Inferior parietal cortex (tissue), 1 donor: Measurements from ENCODE around the gene GNRH2.
"Not testable (repeated sequence)": the region's sequence is repeated elsewhere in the genome, so short reads cannot be mapped to it uniquely, and the experiment has no call there.

ENCODE experiments used
- DNase-seq: peaks from one replicate; pipeline ENCODE4 v3.0.0-alpha.2; 2016; ENCODE audit errors: extremely low spot score

Gene GNRH2

DNA sequence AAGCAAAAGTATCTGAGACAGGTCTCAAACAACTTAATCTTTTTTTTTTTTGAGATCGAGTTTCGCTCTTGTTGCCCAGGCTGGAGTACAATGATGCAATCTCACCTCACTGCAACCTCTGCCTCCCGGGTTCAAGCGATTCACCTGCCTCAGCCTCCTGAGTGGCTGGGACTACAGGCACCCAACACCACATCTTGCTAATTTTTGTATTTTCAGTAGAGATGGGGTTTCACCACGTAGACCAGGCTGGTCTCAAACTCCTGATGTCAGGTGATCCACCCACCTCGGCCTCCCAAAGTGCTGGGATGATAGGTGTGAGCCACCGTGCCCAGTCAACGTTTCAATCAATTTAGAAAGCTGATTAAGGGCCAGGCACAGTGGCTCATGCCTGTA lies 29.8 kb downstream of the GNRH2 start:
- DNase-seq = not testable (repeated sequence)

DNA sequence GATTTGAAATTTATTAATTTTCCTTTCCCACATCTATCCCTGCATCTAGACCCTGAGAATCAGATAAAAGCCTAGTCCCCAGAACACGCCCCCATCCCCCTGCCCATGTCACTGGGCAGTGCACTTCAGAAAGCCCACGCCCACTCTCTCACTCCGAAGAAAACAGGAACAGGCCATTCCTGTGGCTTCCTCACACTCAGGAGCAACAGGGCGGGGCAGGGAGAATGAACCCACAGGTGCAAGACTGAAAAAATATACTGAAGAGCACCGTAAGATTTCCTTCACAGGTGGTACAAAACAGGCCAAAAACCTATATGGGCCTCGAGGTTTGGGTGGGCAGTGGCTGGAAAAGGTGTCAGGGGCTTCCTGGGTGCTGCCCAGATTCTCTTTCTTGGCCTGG lies 31.4 kb downstream of the GNRH2 start:
- DNase-seq = no peak

DNA sequence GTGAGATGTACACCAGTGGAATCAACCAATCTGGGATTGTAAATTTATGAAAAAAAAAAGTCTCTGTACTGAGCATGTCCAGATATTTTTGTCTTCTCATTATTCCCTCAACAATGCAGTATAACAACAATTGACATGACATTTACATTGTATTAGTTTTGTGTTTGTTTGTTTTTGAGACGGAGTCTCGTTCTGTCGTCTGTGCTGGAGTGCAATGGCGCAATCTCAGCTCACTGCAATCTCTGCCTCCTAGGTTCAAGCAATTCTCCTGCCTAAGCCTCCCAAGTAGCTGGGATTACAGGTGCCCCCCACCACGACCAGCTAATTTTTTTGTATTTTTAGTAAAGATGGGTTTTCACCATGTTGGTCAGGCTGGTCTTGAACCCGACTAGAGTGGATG lies 31.9 kb downstream of the GNRH2 start:
- DNase-seq = not testable (repeated sequence)

DNA sequence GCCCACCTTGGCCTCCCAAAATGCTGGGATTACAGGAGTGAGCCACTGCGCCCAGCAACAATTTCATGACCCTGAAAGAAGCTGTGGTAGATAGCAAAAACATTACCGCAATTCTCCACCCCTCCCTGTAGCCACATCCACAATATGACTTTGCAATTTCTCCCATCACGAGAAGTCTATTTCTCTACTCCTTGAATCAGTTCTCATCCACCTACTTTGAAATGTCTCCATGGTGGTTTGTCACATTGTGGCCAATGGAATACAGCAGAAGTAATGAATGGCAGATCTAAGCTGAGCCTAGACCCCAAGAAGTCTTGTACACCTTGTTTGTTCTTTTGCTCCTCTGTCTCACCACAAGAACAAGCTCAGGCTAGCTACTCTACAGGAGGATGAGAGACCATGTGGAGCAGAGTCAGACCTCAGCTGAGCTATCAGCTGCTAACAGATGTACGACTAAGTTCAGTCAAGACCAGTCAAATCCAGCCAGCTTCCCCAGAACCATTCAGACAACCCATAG lies 34.3 kb downstream of the GNRH2 start:
- no peak for DNase-seq

DNA sequence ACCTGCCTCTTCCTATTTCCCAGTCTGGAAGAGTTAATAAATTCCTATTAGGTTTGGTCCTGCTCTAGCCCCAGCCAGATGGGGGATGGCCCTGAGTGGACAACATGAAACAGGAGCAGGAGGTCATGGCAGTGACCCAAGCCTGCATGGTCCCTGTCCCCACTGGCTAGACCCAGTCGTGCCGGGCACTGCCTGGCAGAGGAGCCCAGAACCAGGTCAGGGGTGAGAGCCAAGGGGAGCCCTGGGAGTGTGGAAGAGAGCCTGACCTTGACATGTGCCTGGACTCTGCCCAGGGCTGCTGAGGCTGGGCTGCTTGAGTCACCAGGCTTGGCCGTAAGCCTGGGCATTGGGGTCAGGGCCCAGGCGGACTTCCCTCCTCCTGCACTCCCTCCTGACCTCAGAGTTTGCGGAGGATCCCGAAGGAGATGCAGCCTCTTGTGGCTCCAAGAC lies 37.5 kb downstream of the GNRH2 start:
- DNase-seq = no peak

DNA sequence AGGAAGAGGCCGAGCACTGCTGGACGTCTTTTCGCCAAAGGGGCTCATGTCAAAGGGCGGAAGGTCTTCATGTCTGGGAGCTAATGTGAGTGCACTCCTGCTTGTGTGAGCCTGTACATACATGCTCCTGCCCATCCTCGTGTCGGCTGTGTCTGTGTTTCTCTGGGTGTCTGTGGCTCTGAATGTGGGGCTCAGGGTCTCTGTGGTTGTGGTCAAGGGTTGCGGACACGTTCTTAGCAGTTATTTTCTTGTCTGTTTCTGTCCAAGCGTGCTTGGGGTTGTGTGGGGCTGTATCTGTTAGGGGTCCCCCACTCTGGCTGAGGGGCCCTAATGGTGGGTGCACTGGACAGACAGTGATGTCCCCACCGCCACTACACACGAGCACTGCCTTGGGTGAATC lies 38.2 kb downstream of the GNRH2 start:
- no peak for DNase-seq

DNA sequence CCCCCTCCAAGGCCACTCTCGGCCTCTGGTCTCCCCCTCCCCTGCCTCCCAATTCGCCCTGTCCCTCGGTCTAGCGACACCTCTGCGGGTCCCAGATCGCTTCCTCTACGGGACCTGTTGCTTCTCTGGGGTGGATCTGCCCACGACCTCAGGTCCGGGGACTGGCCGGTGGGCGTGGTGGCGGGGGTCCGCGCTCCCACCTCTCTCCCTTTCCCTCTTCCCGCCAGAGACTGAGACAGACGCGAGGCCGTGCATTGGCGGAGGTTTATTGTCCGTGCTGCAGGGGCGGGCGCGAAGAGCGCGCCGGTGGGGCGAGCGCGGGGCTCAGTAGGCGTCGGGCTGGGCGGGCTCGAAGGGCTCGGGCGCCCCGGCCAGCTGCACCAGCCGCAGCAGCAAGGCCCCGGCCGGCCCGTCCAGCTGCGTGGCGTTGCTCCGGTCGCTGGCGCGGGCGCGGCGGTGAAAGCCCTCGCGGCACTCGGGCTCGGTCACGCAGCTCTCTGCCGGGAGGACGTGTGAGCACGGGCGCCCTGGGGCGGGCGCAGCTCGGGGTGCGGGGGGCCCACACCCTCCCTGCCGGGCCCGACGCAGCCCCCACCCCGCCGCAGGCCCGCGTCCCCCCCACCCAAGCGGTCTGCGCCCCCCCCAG lies 39.0 kb downstream of the GNRH2 start:
- no peak for DNase-seq

DNA sequence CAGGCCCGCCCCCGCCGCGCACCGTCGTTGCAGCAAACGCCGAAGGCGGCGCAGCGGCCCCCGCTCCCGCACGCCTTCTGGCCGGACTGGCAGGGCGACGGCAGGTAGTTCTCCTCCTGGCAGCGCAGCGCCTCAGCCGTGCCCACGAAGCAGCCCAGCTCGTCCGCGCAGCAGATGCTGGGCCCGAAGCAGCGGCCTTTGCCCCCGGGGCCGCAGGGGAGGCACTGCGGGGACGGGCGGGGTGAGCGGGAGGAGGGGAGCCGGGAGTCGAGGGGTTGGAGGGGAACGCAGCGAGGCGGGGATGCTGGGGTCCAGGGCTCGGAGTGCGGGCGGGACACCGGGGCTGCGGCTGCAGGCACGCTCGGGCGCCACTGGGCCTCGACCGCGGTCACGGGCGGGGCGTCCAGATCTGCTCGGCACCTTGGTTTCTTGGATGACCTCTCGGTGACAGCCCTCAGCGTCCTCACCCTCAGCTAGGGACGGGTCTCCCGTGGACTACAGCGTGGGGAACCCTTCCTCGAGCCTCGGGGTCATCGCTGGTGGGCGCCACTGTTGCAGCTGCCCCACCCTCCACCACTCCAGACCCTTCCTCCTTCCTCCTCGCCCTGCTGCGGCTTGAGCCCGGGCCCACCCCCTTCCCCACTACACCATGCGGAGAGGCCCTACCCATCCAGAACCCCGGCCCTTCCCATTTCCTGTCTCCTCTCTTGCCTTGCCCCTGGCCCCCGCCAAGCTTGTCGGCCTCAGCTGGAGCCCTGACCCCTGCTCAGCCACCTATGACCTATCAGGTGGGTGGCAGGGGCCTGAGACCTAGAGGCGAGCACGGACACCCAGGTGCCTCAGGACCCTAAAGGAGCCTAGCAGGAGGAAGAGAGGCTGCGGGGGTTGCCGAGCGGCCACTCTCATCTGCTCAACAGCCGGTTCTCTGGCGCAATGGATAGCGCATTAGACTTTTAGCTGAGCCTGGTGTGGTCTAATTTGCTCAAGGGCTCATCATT lies 39.8 kb downstream of the GNRH2 start:
- DNase-seq = no peak

DNA sequence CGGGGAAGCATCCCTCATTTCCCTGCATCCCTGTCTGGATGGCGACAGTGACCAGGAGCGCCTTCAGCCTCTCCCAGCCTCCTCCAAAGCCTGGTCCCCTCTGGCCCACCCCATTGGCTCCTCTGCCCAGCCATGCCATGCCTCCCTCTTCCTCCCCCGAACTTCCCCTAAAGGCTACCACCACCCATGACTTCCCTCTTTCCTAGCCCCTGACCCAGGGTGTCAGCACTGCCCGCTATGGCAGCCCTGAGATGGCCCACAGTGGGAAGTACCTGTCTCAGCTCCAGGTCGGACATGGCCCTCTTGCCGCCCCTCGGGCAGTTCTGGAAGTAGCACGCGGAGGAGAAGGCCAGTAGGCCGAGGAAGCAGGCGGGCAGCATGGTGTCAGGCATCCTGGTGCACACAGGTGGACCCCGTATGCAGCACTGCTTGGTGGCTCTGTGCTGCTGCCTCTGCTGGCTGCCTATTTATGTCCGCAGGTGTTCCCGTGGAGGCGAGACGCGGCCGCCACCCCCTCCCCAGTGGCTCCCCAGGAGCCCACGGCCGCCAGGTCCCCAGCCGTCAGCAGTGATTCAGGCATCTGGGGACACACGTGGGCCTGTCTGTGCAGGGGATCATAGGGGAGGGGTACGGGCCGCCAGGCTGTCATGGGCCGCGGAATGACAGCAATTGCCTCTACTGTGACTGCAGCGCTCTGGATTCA lies 41.0 kb downstream of the GNRH2 start, which contains the start of gene AVP:
Gene AVP (minus strand): TSS at position 442 of the 703 bp plus-strand sequence. CDS start 50 bp downstream, at position 392.
- DNase-seq = no peak

DNA sequence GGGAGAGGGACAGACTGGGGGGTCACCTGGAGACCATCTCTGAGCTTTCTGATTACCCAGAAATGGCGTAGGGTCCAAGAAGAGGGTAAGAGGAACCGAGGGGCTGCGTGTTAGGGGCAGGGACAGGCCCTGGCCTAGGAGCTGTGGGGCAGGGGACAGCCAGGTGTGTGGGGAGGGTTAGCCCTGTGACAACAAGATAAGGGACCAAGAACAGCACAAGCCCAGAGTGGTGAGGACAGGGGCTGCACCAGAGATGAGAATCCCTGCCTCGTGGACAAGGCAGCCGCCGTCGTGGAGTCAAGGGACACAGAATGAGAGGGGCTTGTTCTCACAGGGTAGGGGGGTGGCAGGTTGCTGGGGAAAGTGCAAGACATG lies 41.6 kb downstream of the GNRH2 start:
- DNase-seq = no peak

DNA sequence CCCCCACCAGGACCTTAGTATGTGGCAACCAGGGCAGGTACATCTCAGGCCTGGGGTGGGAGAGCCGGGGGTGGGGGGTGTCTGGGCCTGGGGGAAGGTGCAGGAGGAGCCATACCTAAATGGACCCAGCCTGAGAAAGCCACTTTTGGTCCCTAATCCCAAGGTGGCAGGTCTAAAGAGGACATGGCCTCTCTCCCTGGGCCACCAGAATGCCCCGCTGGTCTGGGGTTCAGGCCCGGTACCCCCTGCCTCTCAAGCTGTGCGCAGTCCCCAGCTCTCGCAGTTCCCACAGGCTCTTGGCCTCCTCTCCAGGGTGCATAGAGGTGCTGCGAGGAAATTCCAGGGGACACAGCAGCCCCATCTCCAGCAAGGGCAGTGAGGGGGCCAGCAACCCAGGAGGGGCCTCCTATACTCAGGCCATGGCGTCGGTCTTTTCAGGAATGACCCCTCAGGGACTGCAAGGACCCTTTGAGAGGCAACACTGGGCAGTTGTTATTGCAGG lies 42.2 kb downstream of the GNRH2 start:
- no peak for DNase-seq

DNA sequence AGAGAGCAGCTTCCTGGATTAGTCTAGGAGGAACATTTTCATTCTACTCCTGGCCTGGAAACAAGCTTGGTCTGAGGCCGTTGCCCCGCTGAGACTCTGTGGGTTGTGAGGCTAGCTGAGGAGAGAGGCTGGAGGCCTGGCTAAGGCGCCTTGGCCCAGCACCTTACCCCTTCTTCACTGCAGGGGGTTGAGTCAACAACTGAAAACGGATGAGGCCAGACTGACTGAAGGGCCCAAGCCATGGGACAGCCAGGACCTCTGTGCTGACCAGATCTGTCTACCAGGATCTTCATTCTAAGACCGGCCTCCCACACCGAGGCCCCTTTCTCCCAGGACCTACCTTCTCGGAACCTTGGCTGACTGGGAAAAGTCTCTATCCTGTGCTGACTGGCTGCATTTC lies 44.6 kb downstream of the GNRH2 start:
- no peak for DNase-seq

DNA sequence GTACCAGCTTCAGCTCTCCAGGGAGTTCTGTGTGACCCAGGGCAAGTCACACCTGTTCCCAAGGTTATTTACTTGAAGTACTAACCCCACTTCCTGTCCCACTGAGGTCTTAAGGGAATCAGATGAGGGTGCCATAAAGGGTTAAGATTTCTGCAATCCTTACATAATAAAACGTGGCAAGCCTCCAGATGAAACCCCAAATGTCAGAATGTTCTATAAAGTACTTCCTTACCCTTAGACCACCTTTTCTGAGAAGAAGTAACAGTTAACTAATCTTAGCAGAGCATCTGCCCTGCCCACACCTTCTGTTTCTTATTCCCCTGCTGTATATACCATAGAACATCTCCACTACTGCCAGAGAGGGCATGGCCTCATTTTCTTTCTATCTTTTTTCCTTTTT lies 47.1 kb downstream of the GNRH2 start:
- no peak for DNase-seq

DNA sequence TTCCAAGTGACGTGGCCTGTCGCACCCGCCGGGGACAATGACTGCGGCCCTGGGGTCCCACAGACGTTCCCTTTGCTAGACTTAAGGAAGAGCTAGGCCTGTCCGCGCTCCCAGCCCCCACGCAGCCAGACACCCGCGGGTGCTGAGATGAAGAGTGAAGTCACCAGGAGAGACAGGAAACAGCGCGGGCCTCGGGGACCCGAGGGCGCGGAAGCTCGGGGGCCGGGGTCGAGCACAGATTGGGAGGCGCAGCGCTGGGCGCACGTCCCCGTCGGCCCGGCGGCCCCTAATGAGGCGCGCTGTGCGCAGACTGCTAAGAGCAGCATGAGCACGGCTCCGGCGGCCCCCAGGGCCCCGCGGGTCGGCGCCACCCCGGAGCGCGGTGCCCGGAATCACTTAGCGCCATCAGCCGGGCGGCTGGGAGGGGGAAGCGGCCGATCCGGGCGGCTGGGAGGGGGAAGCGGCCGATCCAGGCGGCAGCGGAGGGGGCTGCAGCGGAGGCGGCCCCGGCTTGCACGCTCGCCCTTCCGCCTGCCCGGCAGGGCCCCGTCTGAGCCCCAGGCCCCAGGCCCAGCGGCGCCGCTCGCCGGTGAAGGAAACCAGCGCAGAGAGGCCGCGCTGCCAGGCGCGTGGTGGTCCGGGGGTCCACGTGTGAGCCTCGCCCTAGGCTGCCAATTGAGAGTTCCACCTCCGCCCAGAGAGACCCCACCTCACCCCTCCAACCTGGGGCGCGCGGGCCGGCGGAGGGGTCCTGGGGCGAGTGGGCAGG lies 49.4 kb downstream of the GNRH2 start:
- DNase-seq = no peak

DNA sequence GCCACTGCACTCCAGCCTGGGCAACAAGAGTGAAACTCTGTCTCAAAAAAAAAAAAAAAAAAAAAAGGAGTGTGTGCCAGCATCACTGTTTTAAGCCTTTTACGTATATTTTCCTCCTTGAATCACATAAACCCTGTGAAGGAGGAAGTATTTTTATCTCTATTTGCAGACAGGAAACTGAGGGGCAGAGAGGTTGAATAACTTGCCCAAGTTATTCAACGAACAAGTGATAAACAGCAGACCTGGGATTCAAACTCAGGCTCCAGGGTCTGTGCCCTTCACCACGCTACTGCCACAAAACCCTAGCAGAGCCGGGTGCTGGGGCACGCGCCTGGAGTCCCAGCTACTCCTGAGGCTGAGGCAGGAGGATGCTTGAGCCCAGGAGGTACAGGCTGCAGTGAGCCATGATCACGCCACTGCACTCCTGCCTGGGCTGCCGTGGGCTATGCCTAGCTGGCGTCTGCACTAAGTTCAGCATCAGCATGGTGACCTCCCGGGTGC lies 50.5 kb downstream of the GNRH2 start:
- DNase-seq = no peak

DNA sequence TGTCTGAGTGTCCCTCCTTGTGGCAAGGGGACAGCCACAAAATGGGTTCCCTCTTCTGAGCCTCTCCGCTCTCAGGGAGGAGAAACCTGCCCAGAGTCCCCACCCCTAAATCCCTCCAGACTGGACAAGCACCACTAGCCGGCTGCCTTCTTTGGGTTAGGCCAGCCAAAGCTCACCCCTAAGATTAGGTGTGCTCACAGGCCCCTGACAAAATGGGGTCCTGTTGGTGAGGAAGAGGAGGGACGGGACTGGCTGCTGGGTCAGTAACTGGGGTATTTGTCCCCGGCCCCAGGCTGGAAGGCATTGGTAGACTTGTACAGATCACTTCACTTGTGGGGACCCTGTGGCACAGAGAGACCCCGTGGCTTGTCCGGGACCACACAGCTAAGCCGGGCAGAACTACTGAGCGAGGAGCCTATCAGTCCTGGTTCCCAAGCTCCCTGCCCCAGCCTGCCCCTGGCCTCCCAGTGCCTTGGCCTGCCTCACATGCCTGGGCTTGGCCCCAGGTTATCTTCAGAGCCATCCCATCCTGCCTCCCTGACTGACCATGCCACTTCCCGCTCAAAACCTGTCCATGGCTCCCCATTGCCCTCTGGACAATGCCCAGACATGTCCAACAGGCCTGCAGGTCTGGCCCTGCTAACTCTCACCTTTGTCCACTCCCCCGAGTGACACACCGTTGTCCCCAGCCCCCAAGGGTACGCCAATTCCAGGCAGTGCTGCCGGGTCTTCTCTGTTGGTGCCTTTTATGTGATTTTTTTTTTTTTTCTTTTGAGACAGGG lies 51.6 kb downstream of the GNRH2 start:
- no peak for DNase-seq
